ENCODE data around the gene CDH4. TPM values are rescaled to one million over a fixed set of nuclear protein-coding genes. Genes with fewer than 3 reads are reported as not detected.

CDH4 gene
- total RNA-seq, 2 donors from 2014 or later, result not detected

DNA sequence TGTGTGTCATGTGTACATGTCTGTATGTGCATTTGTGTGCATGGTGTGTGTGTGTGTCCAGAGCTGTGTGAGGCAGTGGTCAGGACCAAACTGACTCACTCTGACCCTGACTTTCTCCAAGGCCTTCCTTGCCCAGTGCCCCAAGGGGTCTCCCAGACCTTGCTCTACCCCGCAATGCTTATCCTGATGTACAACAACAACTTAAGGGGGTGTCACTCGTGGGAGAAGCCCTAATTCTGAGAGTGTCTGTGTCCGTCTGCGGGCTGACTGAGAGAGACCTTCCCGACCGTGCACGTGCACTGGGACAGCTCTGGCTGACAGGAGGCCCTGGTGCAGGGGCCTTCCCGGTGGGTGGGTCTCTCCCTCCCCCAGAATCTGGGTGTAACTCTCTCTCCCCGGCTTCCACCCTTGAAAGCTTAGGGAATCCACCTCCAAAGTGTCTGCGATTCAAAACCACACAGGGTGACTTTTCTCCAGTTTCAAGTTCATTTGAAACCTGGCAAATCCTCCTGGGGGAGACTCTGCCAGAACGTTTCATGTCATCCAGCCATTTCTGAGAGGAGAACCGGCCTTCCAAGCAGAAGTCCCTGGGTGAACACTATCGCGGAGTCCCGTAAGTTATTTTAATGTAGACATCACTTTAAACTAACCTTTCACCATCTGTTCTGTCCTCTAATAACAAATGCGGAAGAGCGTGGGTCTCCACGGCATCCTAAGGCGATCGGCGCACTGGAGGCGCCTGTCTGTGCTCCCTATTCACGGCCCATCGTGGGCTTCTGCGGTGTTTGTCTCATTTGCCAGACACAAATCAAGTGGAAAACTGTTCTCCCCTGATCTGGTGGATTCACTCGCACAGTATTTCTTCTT is 588.1 kb downstream of the CDH4 start:
- Histone ChIP-seq H3K9me3 (no peaks in the 10 kb centered on the region), H3K36me3 (no peaks in the 10 kb centered on the region), H3K27me3 (replicated peaks; ENCODE audit: insufficient read depth) (no peaks in the 10 kb centered on the region), H3K4me3 (no peak overlapping the region), H3K4me1 (ENCODE audit: control insufficient read depth in 1 of 2, low read depth in 2 of 2) (no peaks in the 10 kb centered on the region), H3K27ac (no peak overlapping the region)
- TF ChIP-seq, protein P1, sequence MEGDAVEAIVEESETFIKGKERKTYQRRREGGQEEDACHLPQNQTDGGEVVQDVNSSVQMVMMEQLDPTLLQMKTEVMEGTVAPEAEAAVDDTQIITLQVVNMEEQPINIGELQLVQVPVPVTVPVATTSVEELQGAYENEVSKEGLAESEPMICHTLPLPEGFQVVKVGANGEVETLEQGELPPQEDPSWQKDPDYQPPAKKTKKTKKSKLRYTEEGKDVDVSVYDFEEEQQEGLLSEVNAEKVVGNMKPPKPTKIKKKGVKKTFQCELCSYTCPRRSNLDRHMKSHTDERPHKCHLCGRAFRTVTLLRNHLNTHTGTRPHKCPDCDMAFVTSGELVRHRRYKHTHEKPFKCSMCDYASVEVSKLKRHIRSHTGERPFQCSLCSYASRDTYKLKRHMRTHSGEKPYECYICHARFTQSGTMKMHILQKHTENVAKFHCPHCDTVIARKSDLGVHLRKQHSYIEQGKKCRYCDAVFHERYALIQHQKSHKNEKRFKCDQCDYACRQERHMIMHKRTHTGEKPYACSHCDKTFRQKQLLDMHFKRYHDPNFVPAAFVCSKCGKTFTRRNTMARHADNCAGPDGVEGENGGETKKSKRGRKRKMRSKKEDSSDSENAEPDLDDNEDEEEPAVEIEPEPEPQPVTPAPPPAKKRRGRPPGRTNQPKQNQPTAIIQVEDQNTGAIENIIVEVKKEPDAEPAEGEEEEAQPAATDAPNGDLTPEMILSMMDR (IDR thresholded peaks at IDR 0.05), result no peak
- DNase-seq (ENCODE audit: low spot score) (no peak), ATAC-seq (ENCODE audit: insufficient number of reproducible peaks, low FRiP score, low read depth) (no peak)

DNA sequence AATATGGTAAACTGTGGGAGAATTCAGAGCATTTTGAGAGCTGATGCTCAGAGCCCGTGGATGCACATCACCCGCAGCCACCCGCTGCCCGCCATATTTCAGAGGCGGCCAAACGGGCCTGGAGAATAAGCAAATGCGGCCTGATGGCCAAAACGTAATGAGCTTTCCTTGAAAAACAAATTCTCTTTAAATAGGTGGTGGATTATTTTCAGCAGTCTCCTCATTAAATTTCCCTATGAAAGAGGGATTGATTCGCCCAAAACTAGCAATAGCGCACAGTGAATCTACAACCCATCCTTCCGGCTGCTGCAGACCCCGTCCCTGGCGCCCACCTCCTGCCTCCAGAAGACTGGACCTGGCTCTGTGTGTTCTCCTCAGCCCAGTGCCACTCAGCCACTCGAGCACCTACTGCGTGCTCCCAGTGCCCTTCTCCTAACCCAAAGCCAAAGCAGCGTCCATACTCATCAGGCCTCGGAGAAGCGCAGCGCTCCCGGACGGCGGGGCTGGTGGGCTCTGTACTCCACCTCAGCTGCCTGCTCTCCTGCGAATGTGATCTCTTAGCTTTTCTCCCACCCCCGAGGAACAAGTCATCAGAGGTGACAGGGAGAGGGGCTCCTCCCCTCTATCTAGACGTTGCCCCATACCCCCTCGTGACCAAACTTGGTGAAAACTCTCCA is 588.9 kb downstream of the CDH4 start:
- DNase-seq (ENCODE audit: low spot score) (no peak), ATAC-seq (ENCODE audit: insufficient number of reproducible peaks, low FRiP score, low read depth) (no peak)
- H3K9me3 ChIP-seq, result no peaks in the 10 kb centered on the region
- H3K27ac ChIP-seq, result no peak overlapping the region
- TF ChIP-seq, protein P1 (IDR thresholded peaks at IDR 0.05), result no peak
- H3K36me3 ChIP-seq, result no peaks in the 10 kb centered on the region
- no peaks in the 10 kb centered on the region for H3K4me1 ChIP-seq (ENCODE audit: control insufficient read depth in 1 of 2, low read depth in 2 of 2)
- H3K27me3 ChIP-seq (replicated peaks; ENCODE audit: insufficient read depth), result no peaks in the 10 kb centered on the region
- H3K4me3 ChIP-seq, result no peak overlapping the region

DNA sequence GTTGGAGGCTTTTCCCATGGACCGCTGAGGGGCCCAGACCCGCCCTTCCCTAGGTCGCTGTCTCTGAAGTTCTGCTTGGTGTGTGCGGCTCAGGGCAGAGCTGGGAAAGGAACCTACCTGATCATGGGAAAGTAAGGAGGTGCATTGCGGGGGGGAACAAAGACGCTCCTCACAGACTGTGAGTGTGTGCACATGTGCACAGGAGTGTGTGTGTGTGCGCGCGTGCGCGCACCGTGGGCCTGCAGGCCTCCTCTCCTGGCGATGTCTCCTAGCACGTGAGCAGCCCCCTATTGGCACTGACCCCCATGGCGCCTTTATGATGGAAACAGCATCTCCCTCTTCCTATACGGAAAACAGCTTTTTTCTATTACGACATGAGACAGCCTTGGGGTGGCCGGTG is 589.5 kb downstream of the CDH4 start:
- Histone ChIP-seq H3K27me3 (replicated peaks; ENCODE audit: insufficient read depth) (no peaks in the 10 kb centered on the region), H3K9me3 (no peaks in the 10 kb centered on the region), H3K4me3 (no peak overlapping the region), H3K36me3 (no peaks in the 10 kb centered on the region), H3K27ac (no peak overlapping the region), H3K4me1 (ENCODE audit: control insufficient read depth in 1 of 2, low read depth in 2 of 2) (no peaks in the 10 kb centered on the region)
- DNase-seq (ENCODE audit: low spot score), result no peak
- TF ChIP-seq, protein P1 (IDR thresholded peaks at IDR 0.05), result no peak
- ATAC-seq (ENCODE audit: insufficient number of reproducible peaks, low FRiP score, low read depth), result no peak

DNA sequence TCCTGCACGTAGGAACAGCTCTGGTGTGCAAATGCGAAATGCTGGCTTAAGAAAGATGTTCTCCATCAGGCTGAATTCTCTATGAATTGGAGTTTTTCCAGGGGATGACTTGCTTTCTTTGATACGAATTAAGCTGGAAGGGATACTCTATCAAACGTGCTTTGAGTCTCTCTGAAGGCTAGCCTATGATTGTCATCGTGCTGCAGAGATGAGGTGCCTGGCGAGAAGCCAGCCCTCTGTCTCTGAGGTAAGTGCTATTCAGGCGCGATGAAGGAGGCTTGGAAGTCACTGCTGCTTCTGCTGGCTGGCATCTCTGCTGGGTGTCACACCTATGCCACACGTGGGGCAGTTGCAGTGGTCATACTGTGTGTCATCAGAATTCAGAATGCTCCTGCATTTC is 589.9 kb downstream of the CDH4 start:
- ATAC-seq (ENCODE audit: insufficient number of reproducible peaks, low FRiP score, low read depth) (no peak), DNase-seq (ENCODE audit: low spot score) (no peak)
- TF ChIP-seq, protein P1 (IDR thresholded peaks at IDR 0.05), result no peak
- Histone ChIP-seq H3K4me1 (ENCODE audit: control insufficient read depth in 1 of 2, low read depth in 2 of 2) (no peaks in the 10 kb centered on the region), H3K4me3 (no peak overlapping the region), H3K9me3 (no peaks in the 10 kb centered on the region), H3K36me3 (no peaks in the 10 kb centered on the region), H3K27me3 (replicated peaks; ENCODE audit: insufficient read depth) (no peaks in the 10 kb centered on the region), H3K27ac (no peak overlapping the region)

DNA sequence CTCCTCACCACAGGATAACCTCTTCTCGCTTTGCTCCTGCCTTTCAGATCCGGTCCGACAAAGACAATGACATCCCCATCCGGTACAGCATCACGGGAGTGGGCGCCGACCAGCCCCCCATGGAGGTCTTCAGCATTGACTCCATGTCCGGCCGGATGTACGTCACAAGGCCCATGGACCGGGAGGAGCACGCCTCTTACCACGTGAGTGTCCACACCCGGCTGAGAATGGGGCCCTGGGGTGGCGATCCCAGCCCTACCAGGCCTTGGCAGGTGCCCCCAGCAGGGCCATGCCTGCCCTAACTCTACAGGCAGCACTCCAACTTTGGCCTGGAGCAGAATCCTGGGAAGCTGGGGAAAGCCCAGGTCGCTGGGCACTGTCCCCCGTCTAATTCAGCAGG is 592.6 kb downstream of the CDH4 start:
- no peak for DNase-seq (ENCODE audit: low spot score)

More for the DNA sequence above, 592.6 kb downstream of the CDH4 start:
- ATAC-seq (ENCODE audit: insufficient number of reproducible peaks, low FRiP score, low read depth), result no peak
- Histone ChIP-seq H3K4me1 (ENCODE audit: control insufficient read depth in 1 of 2, low read depth in 2 of 2) (no peaks in the 10 kb centered on the region), H3K9me3 (no peaks in the 10 kb centered on the region), H3K36me3 (no peaks in the 10 kb centered on the region), H3K4me3 (no peak overlapping the region), H3K27me3 (replicated peaks; ENCODE audit: insufficient read depth) (no peaks in the 10 kb centered on the region), H3K27ac (no peak overlapping the region)
- TF ChIP-seq, protein P1 (IDR thresholded peaks at IDR 0.05), result no peak
